Panc1 (cell line): Measurements from ENCODE around the gene CLMP. TPM values are rescaled to one million over a fixed set of nuclear protein-coding genes. Genes with fewer than 3 reads are reported as not detected.

ENCODE experiments used
- ATAC-seq: fragments of 200-7000 bp; cut with Tn5 transposase; 2 replicates; pipeline ENCODE4 v1.9.1; 2020; ENCODE audit warnings: mild to moderate bottlenecking, moderate library complexity
- BruUV-seq: library from RNA; stranded (reverse); fragments of 400-500 nt; replicated peaks from 2 replicates; lab custom pipeline; 2021; lab: Mats Ljungman, UMichigan
- CTCF ChIA-PET: fragments of 300-600 bp; sonication (Branson Sonifier 250); formaldehyde crosslinking; loops from one replicate; lab custom pipeline; 2022; ENCODE audit warnings: antibody characterized with exemption; lab: Charles Lee
- POLR2A ChIA-PET: fragments of 300-600 bp; sonication (Branson Sonifier 250); formaldehyde crosslinking; loops from one replicate; lab custom pipeline; 2022; ENCODE audit warnings: antibody characterized with exemption; lab: Charles Lee
- DNase-seq: peaks from one replicate; pipeline ENCODE4 v3.0.0-alpha.2; 2010; ENCODE audit warnings: low read depth, low spot score
- H3K27ac ChIP-seq: 2 replicates; pipeline ENCODE4 v1.5.1; 2011; ENCODE audit warnings: mild to moderate bottlenecking, low read length, inconsistent platforms
- H3K27me3 ChIP-seq: fragments of 200-500 bp; sonication (Bioruptor generic); 2 replicates; pipeline ENCODE4 v1.6.0; 2014; ENCODE audit warnings: low read length, inconsistent platforms; ENCODE audit not compliant: control insufficient read depth, insufficient read depth
- H3K36me3 ChIP-seq: fragments of 200-500 bp; sonication (Bioruptor generic); 2 replicates; pipeline ENCODE4 v1.5.1; 2014; ENCODE audit warnings: inconsistent platforms, mild to moderate bottlenecking, low read length, moderate library complexity; ENCODE audit not compliant: control insufficient read depth, insufficient read depth
- H3K4me1 ChIP-seq: 2 replicates; pipeline ENCODE4 v1.5.1; 2011; ENCODE audit warnings: inconsistent platforms, mild to moderate bottlenecking, low read length, moderate library complexity; ENCODE audit not compliant: control insufficient read depth, insufficient read depth
- H3K4me3 ChIP-seq, 2 experiments: 2 replicates each; pipeline ENCODE4 v1.5.1; 2011 to 2012; ENCODE audit warnings: low read depth in 2 of 2, low read length in 2 of 2, mild to moderate bottlenecking in 2 of 2, inconsistent platforms in 1 of 2, moderate library complexity in 1 of 2
- H3K9me3 ChIP-seq: fragments of 200-500 bp; sonication (Bioruptor generic); 2 replicates; pipeline ENCODE4 v1.5.1; 2014; ENCODE audit warnings: low read depth, mild to moderate bottlenecking, inconsistent platforms, low read length, moderate library complexity; ENCODE audit not compliant: control insufficient read depth, insufficient read depth
- CTCF ChIP-seq: fragments of 450-650 bp; IDR thresholded peaks from 2 replicates; pipeline ENCODE4 v1.5.1; 2017; ENCODE audit warnings: mild to moderate bottlenecking
- POLR2AphosphoS5 ChIP-seq: IDR thresholded peaks from 2 replicates; pipeline ENCODE4 v1.6.1; 2012; ENCODE audit warnings: mild to moderate bottlenecking, low read depth, low read length, moderate library complexity
- REST ChIP-seq, 2 experiments: IDR thresholded peaks; 2 replicates each; pipeline ENCODE4 v1.6.1; 2011 to 2012; ENCODE audit warnings: low read depth in 2 of 2, control low read depth in 1 of 2, low read length in 1 of 2, mild to moderate bottlenecking in 1 of 2, moderate library complexity in 1 of 2; ENCODE audit not compliant: insufficient read depth in 1 of 2
- SIN3A ChIP-seq: IDR thresholded peaks from 2 replicates; pipeline ENCODE4 v1.6.1; 2012; ENCODE audit warnings: low read depth, mild to moderate bottlenecking, low read length, moderate library complexity, borderline replicate concordance; ENCODE audit not compliant: insufficient read depth
- TCF7L2 ChIP-seq: IDR thresholded peaks from 2 replicates; pipeline ENCODE4 v1.6.1; 2011; ENCODE audit warnings: mild to moderate bottlenecking, low read depth, low read length, inconsistent platforms
- in situ Hi-C: cut with HindIII; loops from 2 replicates; pipeline ENCODE4 v1.10.0; 2016; ENCODE audit warnings: low sequenced_read_pairs, low pct_unique_long_range_greater_than_20kb
- intact Hi-C: fragments of 100-400 bp; cut with micrococcal nuclease; formaldehyde crosslinking; loops from one replicate; pipeline ENCODE4 v1.10.0; 2022; ENCODE audit not compliant: unreplicated experiment
- total RNA-seq: library from RNA; stranded (reverse); gene quantifications from one replicate; pipeline ENCODE4 v1.2.1, GENCODE V29; 2021; ENCODE audit not compliant: unreplicated experiment

Gene CLMP
- total RNA-seq, 1 experiment from 2014 or later, result 1.5 TPM

- TF ChIP-seq CTCF (no peak), SIN3A (no peak), TCF7L2 (no peak), REST (IDR thresholded peaks at IDR 0.05; ENCODE audit: insufficient read depth in 1 of 2, low read depth in 2 of 2, low read length in 1 of 2) (no peak), POLR2AphosphoS5 (no peak)
- Histone ChIP-seq H3K4me1 (no peaks in the 10 kb centered on the region), H3K36me3 (no peaks in the 10 kb centered on the region), H3K27ac (no peak overlapping the region), H3K4me3 (peak overlapping the region; percentile 47 to 58), H3K9me3 (no peaks in the 10 kb centered on the region), H3K27me3 (peaks cover 21% of the 10 kb centered on the region)
- ATAC-seq (peak; percentile 74), DNase-seq (no peak)
- BruUV-seq, result no TSS peak
- in situ Hi-C loops (no loop called here), intact Hi-C loops (no loop called here)
- ChIA-PET POLR2A (no interaction called here), CTCF (interaction anchor here (0.6 to 1.1 kb wide), 2 partner anchors 63 to 92 kb away, joined by 3 to 5 read pairs; no protein-coding TSS in a partner anchor)
Observed at GRCh38 chr11:123194337-123195187, 486 bp downstream of the CLMP start.

GRCh38 chr11:123193742-123194141 is 1.3 kb downstream of the CLMP start:
- Histone ChIP-seq H3K36me3 (no peaks in the 10 kb centered on the region), H3K4me3 (peak overlapping the region; percentile 47 to 58; a peak in 2 of 4 replicates), H3K9me3 (no peaks in the 10 kb centered on the region), H3K4me1 (no peaks in the 10 kb centered on the region), H3K27ac (no peak overlapping the region), H3K27me3 (peaks cover 19% of the 10 kb centered on the region)
- DNase-seq (no peak), ATAC-seq (no peak)
- CTCF ChIA-PET, result no interaction called here
- BruUV-seq, result no TSS peak
- TF ChIP-seq TCF7L2 (no peak), REST (IDR thresholded peaks at IDR 0.05; ENCODE audit: insufficient read depth in 1 of 2, low read depth in 2 of 2, low read length in 1 of 2) (no peak), CTCF (no peak), POLR2AphosphoS5 (no peak), SIN3A (no peak)
- POLR2A ChIA-PET, result no interaction called here
- in situ Hi-C loops, result no loop called here
- intact Hi-C loops, result no loop called here
